Gastrocnemius medialis (tissue), 4 donors: ENCODE measurements around the gene AIG1.

ENCODE experiments used
- CTCF ChIP-seq, 5 experiments: fragments of 450-650 bp in 3 of 5; fragments of 200-600 bp in 2 of 5; sonication (generic) in 2 of 5; IDR thresholded peaks in 4 of 5; conservative IDR thresholded peaks in 1 of 5; 1 replicate in 4 of 5; 2 replicates in 1 of 5; pipeline ENCODE4 v1.5.1; 2016 to 2019; ENCODE audit warnings: antibody characterized with exemption in 5 of 5, mild to moderate bottlenecking in 3 of 5, moderate library complexity in 3 of 5
- POLR2A ChIP-seq, 2 donors: fragments of 450-650 bp; IDR thresholded peaks; one replicate each; pipeline ENCODE4 v1.6.1; 2017; ENCODE audit warnings: antibody characterized with exemption in 2 of 2, mild to moderate bottlenecking in 2 of 2, moderate library complexity in 2 of 2

- TF ChIP-seq CTCF (IDR thresholded peaks at IDR 0.05 in 4 of 5, conservative IDR thresholded peaks at IDR 0.05 in 1 of 5) = no peak
- TF ChIP-seq POLR2A (IDR thresholded peaks at IDR 0.05) = no peak
These were observed 120.1 kb downstream of the AIG1 start for GRCh38 chr6:143180826-143181225.
